IMR-90 (cell line): Measurements from ENCODE around the gene ALOXE3. TPM values are rescaled to one million over a fixed set of nuclear protein-coding genes. Genes with fewer than 3 reads are reported as not detected.

ENCODE experiments used
- ATAC-seq: fragments of 200-7000 bp; cut with Tn5 transposase; 2 replicates; pipeline ENCODE4 v1.9.1; 2020; ENCODE audit warnings: low read depth, mild to moderate bottlenecking, moderate library complexity
- BruUV-seq: library from RNA; stranded (reverse); fragments of 400-500 nt; replicated peaks from 2 replicates; lab custom pipeline; 2021; lab: Mats Ljungman, UMichigan
- CTCF ChIA-PET: fragments of 300-600 bp; formaldehyde crosslinking; extraction: SDS; loops from one replicate; lab custom pipeline; 2021; ENCODE audit warnings: antibody characterized with exemption; lab: Yijun Ruan, JAX
- POLR2A ChIA-PET: fragments of 300-600 bp; sonication (Branson Sonifier 250); formaldehyde crosslinking; loops from one replicate; lab custom pipeline; 2022; ENCODE audit warnings: antibody characterized with exemption; ENCODE audit not compliant: unreplicated experiment; lab: Charles Lee
- DNase-seq: peaks from one replicate; pipeline ENCODE4 v3.0.0; 2013
- H2AFZ ChIP-seq: replicated peaks from 2 replicates; pipeline ENCODE3; 2013; ENCODE audit warnings: low read length, mild to moderate bottlenecking; ENCODE audit not compliant: poor library complexity
- H2AK5ac ChIP-seq: 2 replicates; pipeline ENCODE4 v1.6.1; 2013; ENCODE audit warnings: low read depth, low read length, inconsistent platforms
- H2AK9ac ChIP-seq: replicated peaks from 2 replicates; pipeline ENCODE3; 2013; ENCODE audit warnings: mild to moderate bottlenecking, low read depth, low read length, moderate library complexity; ENCODE audit not compliant: poor library complexity
- H2BK120ac ChIP-seq: 2 replicates; pipeline ENCODE4 v1.6.1; 2013; ENCODE audit warnings: low read depth, low read length, inconsistent platforms
- H2BK15ac ChIP-seq: 3 replicates; pipeline ENCODE4 v1.6.1; 2013; ENCODE audit warnings: low read depth, low read length, inconsistent platforms
- H2BK20ac ChIP-seq: 2 replicates; pipeline ENCODE4 v1.6.1; 2013; ENCODE audit warnings: low read depth, mild to moderate bottlenecking, inconsistent platforms, low read length, moderate library complexity
- H2BK5ac ChIP-seq: 2 replicates; pipeline ENCODE4 v1.6.1; 2013; ENCODE audit warnings: mild to moderate bottlenecking, low read depth, low read length, inconsistent platforms; ENCODE audit not compliant: poor library complexity, severe bottlenecking
- H3K14ac ChIP-seq: replicated peaks from 2 replicates; pipeline ENCODE4 v1.6.1; 2013; ENCODE audit warnings: low read depth, low read length, inconsistent platforms
- H3K18ac ChIP-seq: 2 replicates; pipeline ENCODE4 v1.6.1; 2013; ENCODE audit warnings: low read depth, low read length, control low read depth
- H3K23ac ChIP-seq: 2 replicates; pipeline ENCODE4 v1.6.1; 2013; ENCODE audit warnings: low read depth, low read length, inconsistent platforms
- H3K27ac ChIP-seq: 2 replicates; pipeline ENCODE4 v1.5.1; 2013; ENCODE audit warnings: mild to moderate bottlenecking, control low read depth, low read length; ENCODE audit not compliant: insufficient read depth
- H3K27me3 ChIP-seq: 2 replicates; pipeline ENCODE4 v1.6.1; 2013; ENCODE audit warnings: low read length; ENCODE audit not compliant: control insufficient read depth, insufficient read depth
- H3K36me3 ChIP-seq: 2 replicates; pipeline ENCODE4 v1.6.1; 2013; ENCODE audit warnings: low read length, mixed read lengths; ENCODE audit not compliant: control insufficient read depth, insufficient read depth
- H3K4ac ChIP-seq: 2 replicates; pipeline ENCODE4 v1.6.1; 2013; ENCODE audit warnings: low read depth, low read length, inconsistent platforms
- H3K4me1 ChIP-seq: 2 replicates; pipeline ENCODE4 v1.6.1; 2013; ENCODE audit warnings: low read length, mixed read lengths; ENCODE audit not compliant: control insufficient read depth, insufficient read depth
- H3K4me2 ChIP-seq: 2 replicates; pipeline ENCODE4 v1.6.1; 2013; ENCODE audit warnings: low read depth, mild to moderate bottlenecking, control low read depth, low read length, moderate library complexity
- H3K4me3 ChIP-seq: 2 replicates; pipeline ENCODE4 v1.5.1; 2013; ENCODE audit warnings: low read depth, mild to moderate bottlenecking, control low read depth, low read length, moderate library complexity; ENCODE audit not compliant: insufficient read depth
- H3K56ac ChIP-seq: 2 replicates; pipeline ENCODE4 v1.6.1; 2013; ENCODE audit warnings: low read length, inconsistent platforms; ENCODE audit not compliant: insufficient read depth; ENCODE audit errors: extremely low read depth
- H3K79me1 ChIP-seq, 2 experiments: 2 replicates each; pipeline ENCODE4 v1.6.1; 2013; ENCODE audit warnings: low read length in 2 of 2, inconsistent platforms in 1 of 2, low read depth in 1 of 2
- H3K9ac ChIP-seq: 2 replicates; pipeline ENCODE4 v1.6.1; 2013; ENCODE audit warnings: low read depth, low read length, control low read depth
- H3K9me1 ChIP-seq: 2 replicates; pipeline ENCODE4 v1.6.1; 2013; ENCODE audit warnings: low read length, inconsistent platforms; ENCODE audit not compliant: insufficient read depth
- H3K9me3 ChIP-seq: 2 replicates; pipeline ENCODE4 v1.6.1; 2013; ENCODE audit warnings: low read length; ENCODE audit not compliant: control insufficient read depth, insufficient read depth
- H4K20me1 ChIP-seq: 2 replicates; pipeline ENCODE4 v1.6.1; 2013; ENCODE audit warnings: low read length, inconsistent platforms; ENCODE audit not compliant: insufficient read depth
- H4K5ac ChIP-seq: 2 replicates; pipeline ENCODE4 v1.6.1; 2013; ENCODE audit warnings: mild to moderate bottlenecking, low read depth, low read length, control low read depth
- H4K8ac ChIP-seq, 2 experiments: 2 replicates each; pipeline ENCODE4 v1.6.1; 2013; ENCODE audit warnings: low read depth in 2 of 2, low read length in 2 of 2, control low read depth in 1 of 2, inconsistent platforms in 1 of 2
- H4K91ac ChIP-seq: 2 replicates; pipeline ENCODE4 v1.6.1; 2013; ENCODE audit warnings: low read depth, low read length, inconsistent platforms; ENCODE audit not compliant: insufficient read depth
- BHLHE40 ChIP-seq: fragments of 150-350 bp; IDR thresholded peaks from 2 replicates; pipeline ENCODE4 v1.6.1; 2016; ENCODE audit warnings: mild to moderate bottlenecking, low read depth, low read length
- CEBPB ChIP-seq: IDR thresholded peaks from 2 replicates; pipeline ENCODE4 v1.6.1; 2012; ENCODE audit warnings: low read depth, low read length, improper control_type of control experiment
- MAFK ChIP-seq: IDR thresholded peaks from 2 replicates; pipeline ENCODE4 v1.6.1; 2012; ENCODE audit warnings: low read depth, low read length, improper control_type of control experiment
- MAZ ChIP-seq: IDR thresholded peaks from 2 replicates; pipeline ENCODE4 v1.6.1; 2012; ENCODE audit warnings: low read depth, mild to moderate bottlenecking, low read length, improper control_type of control experiment, moderate library complexity, borderline replicate concordance
- MXI1 ChIP-seq: IDR thresholded peaks from 2 replicates; pipeline ENCODE4 v1.6.1; 2012; ENCODE audit warnings: low read depth, mild to moderate bottlenecking, low read length, moderate library complexity, borderline replicate concordance
- SMC3 ChIP-seq: fragments of 150-350 bp; IDR thresholded peaks from 2 replicates; pipeline ENCODE4 v1.6.1; 2016; ENCODE audit warnings: low read depth, mild to moderate bottlenecking, antibody characterized with exemption, low read length, moderate library complexity
- USF2 ChIP-seq: fragments of 150-350 bp; IDR thresholded peaks from 2 replicates; pipeline ENCODE4 v1.6.1; 2017; ENCODE audit warnings: mild to moderate bottlenecking, antibody characterized with exemption, low read length, low read depth
- WGBS, 2 experiments: methylation state at CpG; one replicate each; pipeline versions ENCODE4 v1.1.5 to v1.1.7; 2013; ENCODE audit warnings: missing lambda C conversion rate in 2 of 2; ENCODE audit not compliant: insufficient read length in 1 of 2; ENCODE audit errors: extremely low coverage in 2 of 2; 5-methylcytosine and 5-hydroxymethylcytosine counted together
- dilution Hi-C: fragments of 300-500 bp; cut with HindIII; formaldehyde crosslinking; loops from one replicate; pipeline ENCODE4 v1.14.3; 2018; ENCODE audit warnings: low sequenced_read_pairs; ENCODE audit not compliant: unreplicated experiment
- in situ Hi-C: fragments of 300-500 bp; cut with MboI; formaldehyde crosslinking; loops from 3 replicates; pipeline ENCODE4 v1.14.3; 2019; ENCODE audit warnings: low sequenced_read_pairs, inconsistent platforms, mixed read lengths
- intact Hi-C: fragments of 100-400 bp; cut with micrococcal nuclease; formaldehyde crosslinking; loops from 2 replicates; pipeline ENCODE4 v1.10.0; 2022
- polyA plus RNA-seq, 3 experiments: library from polyadenylated mRNA; depleted of rRNA; stranded (reverse); fragments of >200 nt; gene quantifications; 2 replicates each; pipeline ENCODE4 v1.2.3, GENCODE V29; 2012; ENCODE audit warnings: low replicate concordance in 1 of 3
- total RNA-seq: library from RNA; depleted of rRNA; stranded (reverse); fragments of >200 nt; gene quantifications from 2 replicates; pipeline ENCODE4 v1.2.3, GENCODE V29; 2012

The ALOXE3 gene
- total and polyA plus RNA-seq, 2 of the 4 experiments (the other 2 are of a cell fraction), result under 0.01 to 0.26 TPM

GRCh38 chr17:8143581-8144400 lies 25.5 kb upstream of the ALOXE3 start:
- Histone ChIP-seq H2AK5ac (no peak overlapping the region), H3K4me3 (no peak overlapping the region), H3K27me3 (no peaks in the 10 kb centered on the region), H3K79me1 (no peaks in the 10 kb centered on the region), H2BK120ac (no peak overlapping the region), H3K27ac (no peak overlapping the region), H3K14ac (no peak overlapping the region), H4K8ac (no peak overlapping the region), H3K36me3 (peaks cover 57% of the 10 kb centered on the region), H3K56ac (no peak overlapping the region), H3K9me3 (no peaks in the 10 kb centered on the region), H3K4me1 (no peaks in the 10 kb centered on the region), H2AFZ (no peak overlapping the region), H4K20me1 (peaks cover 8% of the 10 kb centered on the region), H3K9me1 (peaks cover 6% of the 10 kb centered on the region; the same call in 1 of the 2 replicates), H2BK5ac (no peak overlapping the region), H2BK15ac (no peak overlapping the region), H2AK9ac (no peak overlapping the region), H3K23ac (no peak overlapping the region), H4K91ac (no peak overlapping the region), H3K9ac (no peak overlapping the region), H2BK20ac (no peak overlapping the region), H3K4me2 (no peak overlapping the region), H3K18ac (no peak overlapping the region), H3K4ac (no peak overlapping the region), H4K5ac (no peak overlapping the region)
- ChIA-PET CTCF (no interaction called here), POLR2A (no interaction called here)
- dilution Hi-C loops, result no loop called here
- TF ChIP-seq MAZ (no peak; the same call in 1 of the 2 replicates), SMC3 (no peak), MAFK (no peak), CEBPB (no peak), MXI1 (no peak), BHLHE40 (no peak), USF2 (no peak)
- in situ Hi-C loops, result no loop called here
- whole genome bisulfite sequencing, 2 experiments, result 90% methylated on average over 6 of the region's 22 CpGs; no CpG with 5 or more reads in 1 of the 2 experiments
- intact Hi-C loops, result no loop called here
- ATAC-seq, result no peak
- BruUV-seq, result no TSS peak
- no peak for DNase-seq
